Fibroblast of lung (primary cell): ENCODE measurements around the gene IGIP.
A peak's percentile ranks its signal among the peaks of the same experiment; 100 is the strongest.

Experiments
- CTCF ChIP-seq, 2 donors: IDR thresholded peaks in 1 of 2; conservative IDR thresholded peaks in 1 of 2; 1 replicate in 1 of 2; 2 replicates in 1 of 2; pipeline ENCODE4 v1.5.1; 2011 to 2012; ENCODE audit warnings: low read length in 2 of 2, control low read depth in 1 of 2, inconsistent platforms in 1 of 2, low read depth in 1 of 2, mild to moderate bottlenecking in 1 of 2
- EZH2 ChIP-seq: IDR thresholded peaks from 2 replicates; pipeline ENCODE4 v1.5.1; 2012; ENCODE audit warnings: low read length, control low read depth, mild to moderate bottlenecking; ENCODE audit errors: missing control alignments

- TF ChIP-seq CTCF (conservative IDR thresholded peaks at IDR 0.05 in 1 of 2, IDR thresholded peaks at IDR 0.05 in 1 of 2; ENCODE audit: low read depth in 1 of 2, low read length in 2 of 2) (peak; percentile 83 to 85), EZH2 (no peak)
These were observed 31.5 kb downstream of the IGIP start for GRCh38 chr5:140157032-140157781.
